Activated naive CD4-positive, alpha-beta T cell treated with Interleukin-2 at 50 U/mL for 16 hours (primary cell): ENCODE data around the gene TMEM150B.

Source experiments
- DNase-seq: peaks from one replicate; pipeline ENCODE4 v3.0.0-alpha.2; 2020

Gene TMEM150B

DNA sequence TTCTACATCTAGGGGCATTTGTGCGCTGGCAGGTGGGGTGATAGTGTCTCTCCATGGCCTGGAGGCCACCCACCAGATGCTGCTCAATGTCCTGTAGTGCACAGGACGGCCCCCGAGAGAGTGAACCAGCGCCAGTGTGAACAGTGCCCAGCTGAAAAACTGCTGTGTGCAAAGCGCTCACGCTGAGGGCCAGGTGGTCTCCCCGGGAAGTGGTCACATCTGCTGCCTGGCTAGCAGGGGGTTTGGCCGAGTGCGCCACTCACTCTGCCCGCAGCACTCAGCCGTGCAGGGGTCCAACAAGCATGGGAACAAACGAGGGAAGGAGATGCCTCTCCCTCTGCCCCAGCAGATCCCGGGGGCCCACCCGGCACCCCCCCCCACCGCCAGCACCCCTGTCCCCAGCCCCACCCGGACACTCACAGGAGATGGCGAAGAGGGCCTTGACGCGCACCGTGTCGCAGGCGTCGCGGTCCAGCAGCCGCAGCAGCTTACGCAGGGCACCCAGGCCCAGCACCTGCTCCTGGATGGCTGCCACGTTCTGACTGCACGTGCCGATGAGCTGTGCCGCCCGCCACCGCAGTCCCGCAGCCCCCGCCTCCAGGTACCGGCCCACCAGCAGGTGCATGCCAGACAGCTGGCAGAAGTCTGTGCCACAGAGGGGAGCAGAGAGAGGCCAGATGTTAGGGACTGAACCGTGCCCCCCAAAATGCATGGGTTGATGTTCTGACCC, 51.0 kb downstream of the TMEM150B start:
- DNase-seq = no peak

DNA sequence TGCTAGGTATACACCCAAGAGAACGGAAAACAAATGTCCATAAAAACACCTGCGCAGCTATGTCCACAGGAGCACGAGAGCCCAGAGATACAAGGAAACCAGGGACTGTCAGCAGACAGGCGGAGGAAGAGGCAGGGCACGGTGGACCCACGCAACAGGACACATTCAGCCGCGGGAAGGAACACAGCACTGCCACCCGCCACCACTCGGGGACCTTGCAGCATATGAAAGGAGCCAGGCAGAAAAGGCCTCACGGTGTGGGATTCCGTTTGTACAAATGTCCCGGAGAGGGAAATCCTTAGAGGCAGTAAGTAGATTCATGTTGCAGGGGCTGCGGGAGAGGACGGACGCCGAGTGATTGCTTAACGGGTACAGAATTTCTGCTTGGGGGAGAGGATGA, 53.0 kb downstream of the TMEM150B start:
- DNase-seq = no peak

DNA sequence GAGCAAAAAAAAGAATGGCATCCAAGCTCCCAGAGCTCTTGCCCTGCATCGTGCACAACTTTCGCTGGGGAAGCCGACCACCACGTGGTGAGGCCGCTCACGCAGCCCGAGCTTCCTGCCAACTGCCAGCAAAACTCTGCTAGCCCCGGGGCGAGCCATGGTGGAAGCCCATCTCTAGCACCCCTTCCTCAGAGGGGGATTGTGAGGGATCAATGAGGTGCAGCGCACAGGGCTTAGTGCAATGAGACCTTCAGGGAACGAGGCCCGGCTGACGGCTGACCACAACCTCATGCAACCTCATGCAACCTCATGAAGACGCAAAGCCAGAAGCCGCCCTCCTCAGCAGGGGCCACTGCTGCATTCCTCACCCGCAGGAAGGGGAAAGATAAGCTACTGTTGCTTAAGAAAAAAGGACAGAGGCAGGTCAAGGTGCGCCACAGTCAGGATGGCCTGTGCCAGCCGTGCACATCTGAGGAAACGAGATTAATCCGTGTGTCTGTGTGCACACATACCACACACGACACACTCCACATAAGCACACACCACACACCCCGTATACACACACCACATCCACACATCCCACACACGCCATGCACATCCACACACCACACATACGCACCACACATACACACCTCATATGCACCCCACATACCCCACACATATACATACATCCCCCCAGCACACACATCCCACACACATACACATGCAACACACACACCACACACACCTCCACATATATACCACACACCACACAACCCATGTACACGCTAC, 54.8 kb downstream of the TMEM150B start:
- no peak for DNase-seq

DNA sequence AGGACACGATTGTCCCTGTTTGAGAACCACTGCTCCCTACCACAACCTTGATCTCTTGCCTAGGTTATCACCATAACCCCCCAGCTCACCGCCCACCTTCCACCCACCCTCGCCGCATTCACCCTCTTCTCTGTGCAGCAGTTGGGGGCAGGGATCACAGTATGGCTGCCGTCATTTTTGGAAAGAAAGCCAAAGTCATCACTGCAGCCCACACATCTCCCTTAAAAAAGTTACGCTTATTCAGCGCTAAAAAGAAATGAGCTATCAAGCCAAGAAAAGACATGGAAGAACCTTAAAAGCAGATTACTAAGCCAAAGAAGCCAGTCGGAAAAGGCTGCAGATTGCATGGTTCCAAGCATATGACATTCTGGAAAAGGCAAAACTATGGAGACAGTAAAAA, 55.8 kb downstream of the TMEM150B start:
- no peak for DNase-seq

DNA sequence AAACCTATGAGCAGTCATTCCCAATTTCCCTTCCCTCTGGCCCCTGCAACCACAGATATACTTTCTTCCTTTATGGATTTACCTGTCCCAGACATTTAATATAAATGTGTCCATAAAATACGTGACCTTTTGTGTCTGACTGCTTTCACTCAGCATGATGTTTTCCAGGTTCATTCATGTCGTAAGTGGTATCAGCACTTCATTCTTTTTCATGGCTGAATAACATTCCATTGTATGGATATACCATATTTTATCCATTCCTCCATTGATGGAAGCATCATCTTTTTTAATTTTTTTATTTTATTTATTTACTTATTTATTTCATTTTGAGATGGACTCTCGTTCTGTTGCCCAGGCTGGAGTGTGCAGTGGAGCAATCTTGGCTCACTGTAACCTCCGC, 58.3 kb downstream of the TMEM150B start:
- DNase-seq = no peak

DNA sequence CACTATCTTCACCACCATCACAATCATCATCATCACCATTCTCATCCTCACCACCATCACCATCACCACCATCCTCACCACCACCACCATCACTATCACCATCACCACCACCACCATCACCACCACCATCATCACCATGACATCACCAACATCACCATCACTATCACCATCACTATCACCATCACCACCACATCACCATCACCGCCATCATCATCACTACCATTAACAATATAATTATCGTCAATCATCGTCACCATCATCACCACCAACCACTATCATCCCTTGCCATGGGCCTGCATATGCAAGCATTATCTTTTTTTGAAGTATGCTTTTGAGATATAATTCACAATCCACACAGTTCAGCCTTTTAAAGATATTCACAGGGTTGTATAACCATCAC, 58.7 kb downstream of the TMEM150B start:
- DNase-seq = no peak

DNA sequence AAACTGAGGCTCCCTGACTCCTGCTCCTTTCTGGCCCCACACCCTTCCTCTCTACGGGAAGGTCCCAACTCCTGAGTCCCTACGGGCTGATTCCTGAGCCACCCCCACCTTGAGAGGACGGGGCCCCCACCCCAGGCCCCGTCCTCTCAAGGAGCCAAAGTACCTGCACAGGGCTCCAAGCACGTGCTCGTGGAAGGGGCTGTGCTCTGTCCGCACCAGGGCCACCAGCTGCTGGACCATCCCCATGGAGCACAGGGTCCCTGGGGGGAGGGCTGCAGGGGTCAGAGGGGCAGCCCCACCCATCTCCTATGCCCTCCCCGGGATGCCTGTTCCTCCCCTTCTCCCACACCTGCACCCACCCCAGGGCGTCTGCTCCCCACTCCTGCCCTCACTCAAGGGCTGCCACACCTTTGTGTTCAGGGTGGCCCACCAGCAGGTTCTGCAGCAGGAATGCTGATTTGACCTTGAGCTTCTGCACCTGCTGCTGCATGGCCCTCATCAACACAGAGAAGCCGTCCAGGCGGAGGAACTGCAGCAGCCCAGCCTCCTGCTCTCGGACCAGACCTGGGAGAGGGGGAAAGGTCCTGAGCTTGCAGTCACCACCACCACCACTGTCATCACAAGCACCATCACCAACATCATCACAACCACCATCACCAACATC, 59.3 kb downstream of the TMEM150B start:
- no peak for DNase-seq

DNA sequence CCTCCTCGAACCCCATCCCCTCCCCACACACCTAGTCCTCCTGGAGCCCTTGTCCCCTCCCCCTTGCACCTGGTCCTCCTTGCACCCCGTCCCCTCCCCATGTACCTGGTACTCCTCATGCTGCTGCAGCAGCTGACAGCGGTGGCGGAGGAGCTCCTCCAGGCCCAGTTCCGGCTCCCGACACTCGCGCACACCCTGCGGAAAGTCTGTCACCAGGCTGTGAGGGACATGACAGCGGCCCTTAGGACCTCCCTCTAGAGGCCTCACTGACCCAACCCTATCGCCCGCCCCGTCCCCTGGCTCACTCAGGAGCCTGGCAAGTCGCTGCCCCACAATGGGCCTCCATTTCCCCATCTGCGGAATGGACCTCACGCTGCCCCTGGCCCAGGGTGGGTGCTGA, 60.0 kb downstream of the TMEM150B start:
- DNase-seq = no peak

DNA sequence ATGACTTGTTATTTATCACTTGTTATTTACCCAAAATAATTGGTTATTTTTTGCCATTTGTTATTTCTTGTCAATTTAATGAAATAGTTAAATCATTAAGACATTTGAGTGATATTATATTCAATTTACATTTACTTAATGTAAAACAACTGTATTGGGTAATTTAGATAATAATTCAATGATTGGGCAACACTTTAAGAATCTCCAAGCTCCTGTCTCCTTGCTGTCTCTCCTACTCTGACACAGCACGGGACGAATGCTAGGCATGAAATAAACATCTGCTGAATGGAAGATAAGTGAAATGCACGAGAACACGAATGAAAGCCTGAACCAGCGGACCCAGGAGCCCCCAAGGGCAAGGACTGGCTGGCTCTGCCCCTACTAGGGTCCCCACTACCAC, 60.6 kb downstream of the TMEM150B start:
- DNase-seq = no peak
